Erythroblast (primary cell): ENCODE measurements around the gene MAT2A.

Experiments
- GATA1 ChIP-seq: IDR thresholded peaks from 2 replicates; pipeline ENCODE4 v1.6.1; 2011; ENCODE audit warnings: low read depth, mild to moderate bottlenecking, control low read depth, low read length, moderate library complexity
- POLR2A ChIP-seq: IDR thresholded peaks from 2 replicates; pipeline ENCODE4 v1.6.1; 2011; ENCODE audit warnings: mild to moderate bottlenecking, low read length

GRCh38 chr2:85575739-85576138 is 36.8 kb downstream of the MAT2A start:
- TF ChIP-seq POLR2A: no peak
- no peak for TF ChIP-seq GATA1
